K562 (cell line): ENCODE data around the gene NKD1. TPM values are rescaled to one million over a fixed set of nuclear protein-coding genes. Genes with fewer than 3 reads are reported as not detected.

Experiments
- ATAC-seq: fragments of 200-7000 bp; cut with Tn5 transposase; 3 replicates; pipeline ENCODE4 v1.9.1; 2020; ENCODE audit warnings: moderate library complexity
- BruUV-seq: library from RNA; stranded (reverse); fragments of 400-500 nt; replicated peaks from 2 replicates; lab custom pipeline; 2021; lab: Mats Ljungman, UMichigan
- CTCF ChIA-PET: fragments of 300-600 bp; formaldehyde crosslinking; extraction: SDS; loops from one replicate; lab custom pipeline; 2021; ENCODE audit warnings: low intra/inter-chr PET ratio; lab: Yijun Ruan, JAX
- POLR2A ChIA-PET: fragments of 300-600, 350-650 bp; sonication (Branson Sonifier 250); formaldehyde crosslinking; extraction: SDS; loops from one replicate; lab custom pipeline; 2021; ENCODE audit warnings: antibody characterized with exemption, inconsistent platforms; lab: Yijun Ruan, JAX
- DNase-seq, 4 experiments: peaks; one replicate each; pipeline versions ENCODE4 v3.0.0 to v3.0.0-alpha.2; 2011 to 2018; ENCODE audit warnings: low spot score in 3 of 4, mixed read lengths in 3 of 4; ENCODE audit errors: extremely low read depth in 1 of 4
- FAIRE-seq: peaks from 2 replicates; lab custom pipeline; 2011; peaks lifted over from hg19 to GRCh38; lab: Jason Lieb, UNC
- H2AFZ ChIP-seq: 2 replicates; pipeline ENCODE4 v1.6.0; 2011; ENCODE audit warnings: low read depth, low read length, control low read depth, inconsistent platforms
- H3K27ac ChIP-seq: fragments of 200-600 bp; 3 replicates; pipeline ENCODE4 v1.8.0; 2011; ENCODE audit warnings: low read depth, mild to moderate bottlenecking, control low read depth, inconsistent platforms, low read length, moderate library complexity, mixed read lengths; ENCODE audit errors: extremely low read depth
- H3K27me3 ChIP-seq, 2 experiments: fragments of 300-600 bp in 1 of 2; 2 replicates in 1 of 2; 3 replicates in 1 of 2; pipeline versions ENCODE4 v1.6.0 to v1.8.0; 2011; ENCODE audit warnings: inconsistent platforms in 2 of 2, low read length in 2 of 2, mild to moderate bottlenecking in 1 of 2, mixed read lengths in 1 of 2, moderate library complexity in 1 of 2; ENCODE audit not compliant: control insufficient read depth in 2 of 2, insufficient read depth in 2 of 2
- H3K36me3 ChIP-seq: fragments of 300-600 bp; 3 replicates; pipeline ENCODE4 v1.8.0; 2011; ENCODE audit warnings: mild to moderate bottlenecking, low read length, inconsistent platforms; ENCODE audit not compliant: control insufficient read depth, insufficient read depth
- H3K4me1 ChIP-seq, 2 experiments: fragments of 200-600 bp in 1 of 2; replicated peaks in 1 of 2; 2 replicates in 1 of 2; 3 replicates in 1 of 2; pipeline versions ENCODE4 v1.5.1 to v1.8.0; 2011; ENCODE audit warnings: inconsistent platforms in 2 of 2, low read length in 2 of 2, mild to moderate bottlenecking in 1 of 2, mixed read lengths in 1 of 2, moderate library complexity in 1 of 2; ENCODE audit not compliant: control insufficient read depth in 2 of 2, insufficient read depth in 2 of 2
- H3K4me2 ChIP-seq: 2 replicates; pipeline ENCODE4 v1.6.1; 2011; ENCODE audit warnings: low read length, control low read depth, inconsistent platforms, mixed read lengths; ENCODE audit not compliant: insufficient read depth
- H3K4me3 ChIP-seq: fragments of 200-600 bp; sonication (generic), shearing (Covaris generic); 2 replicates; pipeline ENCODE4 v1.5.1; 2016; ENCODE audit warnings: control low read depth, inconsistent platforms
- H3K79me2 ChIP-seq: fragments of 200-600 bp; 3 replicates; pipeline ENCODE4 v1.8.0; 2011; ENCODE audit warnings: low read length, inconsistent platforms; ENCODE audit not compliant: control insufficient read depth, insufficient read depth
- H3K9ac ChIP-seq, 2 experiments: 2 replicates each; pipeline versions ENCODE4 v1.6.0 to v1.6.1; 2011; ENCODE audit warnings: low read depth in 2 of 2, low read length in 2 of 2, control low read depth in 1 of 2, inconsistent platforms in 1 of 2, mild to moderate bottlenecking in 1 of 2, mixed read lengths in 1 of 2; ENCODE audit not compliant: insufficient read depth in 1 of 2
- H3K9me1 ChIP-seq: one replicate; pipeline ENCODE4 v1.6.0; 2011; ENCODE audit warnings: inconsistent platforms, mild to moderate bottlenecking, low read length, moderate library complexity; ENCODE audit not compliant: control insufficient read depth, insufficient read depth
- H3K9me3 ChIP-seq: replicated peaks from 2 replicates; pipeline ENCODE4 v1.5.1; 2011; ENCODE audit warnings: low read depth, low read length, inconsistent platforms; ENCODE audit not compliant: control insufficient read depth, insufficient read depth
- H4K20me1 ChIP-seq: replicated peaks from 2 replicates; pipeline ENCODE4 v1.6.1; 2011; ENCODE audit warnings: low read length, inconsistent platforms, mixed read lengths; ENCODE audit not compliant: control insufficient read depth, insufficient read depth
- FOXJ3 ChIP-seq: sonication (generic); formaldehyde crosslinking; IDR thresholded peaks from 2 replicates; pipeline ENCODE4 v1.4.0; 2020; ENCODE audit warnings: mild to moderate bottlenecking, missing genetic modification reagents
- GATAD2B ChIP-seq: fragments of 450-650 bp; IDR thresholded peaks from 2 replicates; pipeline ENCODE4 v1.6.1; 2017; ENCODE audit warnings: mild to moderate bottlenecking, borderline replicate concordance
- KDM2B ChIP-seq: fragments of 250-450 bp; sonication (Bioruptor Pico); IDR thresholded peaks from 2 replicates; pipeline ENCODE4 v1.8.0; 2021; ENCODE audit warnings: mild to moderate bottlenecking, moderate library complexity
- NCOA2 ChIP-seq, 2 experiments: fragments of 450-650 bp; IDR thresholded peaks; 2 replicates each; pipeline ENCODE4 v1.6.1; 2018; ENCODE audit warnings: mild to moderate bottlenecking in 2 of 2, moderate library complexity in 1 of 2; ENCODE audit not compliant: partially characterized antibody in 2 of 2
- RBBP5 ChIP-seq: fragments of 200-600 bp; sonication (generic); IDR thresholded peaks from 2 replicates; pipeline ENCODE4 v1.6.1; 2012; ENCODE audit warnings: borderline replicate concordance, mild to moderate bottlenecking, low read length, control low read depth, inconsistent platforms; ENCODE audit not compliant: insufficient read depth, poor library complexity, severe bottlenecking
- RNF219 ChIP-seq: fragments of 250-450 bp; sonication (Bioruptor Pico); IDR thresholded peaks from 2 replicates; pipeline ENCODE4 v1.5.0; 2022; ENCODE audit warnings: mild to moderate bottlenecking
- ZNF174 ChIP-seq: fragments of 250-450 bp; sonication (Bioruptor Pico); IDR thresholded peaks from 2 replicates; pipeline ENCODE4 v1.4.0; 2020; ENCODE audit warnings: mild to moderate bottlenecking
- ZNF384 ChIP-seq: IDR thresholded peaks from 2 replicates; pipeline ENCODE4 v1.6.1; 2012; ENCODE audit warnings: low read depth, low read length, improper control_type of control experiment
- WGBS: fragments of 100-300 bp; shearing (Covaris generic); methylation state at CpG from one replicate; pipeline ENCODE4 v1.1.6; 2016; ENCODE audit warnings: low coverage, mixed read lengths; ENCODE audit not compliant: insufficient coverage; ENCODE audit errors: missing lambda C conversion rate; 5-methylcytosine and 5-hydroxymethylcytosine counted together
- in situ Hi-C: fragments of 300-500 bp; cut with MboI; formaldehyde crosslinking; loops from 4 replicates; pipeline ENCODE4 v1.15.0; 2018; ENCODE audit warnings: inconsistent platforms, mixed read lengths
- intact Hi-C: fragments of 100-400 bp; cut with micrococcal nuclease; formaldehyde crosslinking; loops from 2 replicates; pipeline ENCODE4 v1.14.2; 2022
- polyA plus RNA-seq, 8 experiments: library from polyadenylated mRNA; depleted of rRNA in 4 of 8; stranded (reverse) in 5 of 8; unstranded in 3 of 8; fragments of >200 nt; fragmentation: Nextera tagmentation in 2 of 8; fragmentation: Illumina TruSeq in 1 of 8; extraction: Ambion mirVana in 2 of 8; extraction: Trizol in 1 of 8; gene quantifications; 2 replicates each; pipeline versions ENCODE4 v1.2.1 to v1.2.3, GENCODE V29; 2011 to 2014; ENCODE audit warnings: inconsistent platforms in 1 of 8, missing spikeins in 1 of 8
- total RNA-seq, 7 experiments: library from RNA; depleted of rRNA in 6 of 7; stranded (reverse); fragments of >200 nt in 6 of 7; fragmentation: Illumina TruSeq in 2 of 7; extraction: Trizol in 2 of 7; gene quantifications; 2 replicates each; pipeline versions ENCODE4 v1.2.1 to v1.2.3, GENCODE V29; 2011 to 2021; ENCODE audit warnings: low replicate concordance in 1 of 7
- TF ChIP-seq, protein P1 (sequence below), 2 experiments: fragments of 450-650 bp; IDR thresholded peaks; 2 replicates each; pipeline ENCODE4 v1.6.1; 2018; ENCODE audit warnings: mild to moderate bottlenecking in 2 of 2, low read depth in 1 of 2; ENCODE audit not compliant: partially characterized antibody in 2 of 2
- TF ChIP-seq, protein P2 (sequence below): sonication (generic); formaldehyde crosslinking; IDR thresholded peaks from 2 replicates; pipeline ENCODE4 v1.8.1; 2023; ENCODE audit warnings: mild to moderate bottlenecking, missing genetic modification reagents

NKD1 gene
- total and polyA plus RNA-seq, 9 of the 15 experiments (the other 6 are each of a cell fraction or from before 2014, with no cell fraction given), result under 0.01 to 0.24 (median 0.04) TPM; not detected in 2

DNA sequence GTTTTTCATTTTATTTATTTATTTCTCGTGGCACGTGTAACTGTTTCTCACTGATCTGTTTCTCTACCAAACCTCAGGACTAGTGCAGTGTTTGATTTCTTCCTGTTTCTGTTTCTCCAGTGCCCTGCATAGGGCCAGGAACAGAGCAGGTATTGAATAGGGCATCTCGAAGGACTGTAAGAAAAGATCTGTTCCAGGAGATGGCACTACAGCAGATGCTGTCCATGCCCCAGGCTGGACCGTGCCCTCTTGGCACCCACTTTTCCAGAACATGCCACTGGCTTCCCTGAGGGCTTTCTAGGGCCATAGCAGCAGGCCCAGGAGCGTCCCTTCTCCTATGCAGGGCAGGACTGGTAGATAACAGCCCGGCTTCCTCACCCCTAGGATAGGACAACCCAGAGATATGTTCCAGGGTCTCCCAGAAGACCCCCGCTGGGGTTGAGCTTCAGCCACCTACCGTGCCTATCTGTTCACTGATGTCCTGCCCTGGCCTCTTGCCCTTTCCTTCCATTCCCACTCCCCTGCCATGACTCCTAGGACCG, 128.6 kb downstream of the NKD1 start:
- DNase-seq, result no peak
- peaks cover 0 to 20% of the 10 kb centered on the region in 2 experiments; a peak in 2 of 5 replicates for H3K27me3 ChIP-seq
- H3K27ac ChIP-seq, result no peak overlapping the region
- FAIRE-seq, result no peak
- ChIA-PET POLR2A (interaction anchor here (1.2 kb wide), 1 partner anchor 10 kb away, joined by 4 read pairs; no protein-coding TSS in a partner anchor), CTCF (no interaction called here)
- H3K9me1 ChIP-seq, result no peaks in the 10 kb centered on the region
- intact Hi-C loops (no loop called here), in situ Hi-C loops (no loop called here)
- no peak overlapping the region for H3K4me2 ChIP-seq
- BruUV-seq, result no TSS peak
- H2AFZ ChIP-seq, result no peak overlapping the region
- ATAC-seq, result no peak
- no peaks in the 10 kb centered on the region for H3K36me3 ChIP-seq
- 3% methylated on average over 9 of the region's 9 CpGs for WGBS
- no peaks in the 10 kb centered on the region for H4K20me1 ChIP-seq
- TF ChIP-seq NCOA2 (IDR thresholded peaks at IDR 0.05; ENCODE audit: partially characterized antibody in 2 of 2) (no peak), RNF219 (CRISPR knock-in tag) (no peak), RBBP5 (no peak), GATAD2B (no peak), KDM2B (CRISPR knock-in tag) (no peak), FOXJ3 (CRISPR knock-in tag) (no peak), ZNF384 (no peak), ZNF174 (CRISPR knock-in tag) (no peak)
- TF ChIP-seq, protein P1, sequence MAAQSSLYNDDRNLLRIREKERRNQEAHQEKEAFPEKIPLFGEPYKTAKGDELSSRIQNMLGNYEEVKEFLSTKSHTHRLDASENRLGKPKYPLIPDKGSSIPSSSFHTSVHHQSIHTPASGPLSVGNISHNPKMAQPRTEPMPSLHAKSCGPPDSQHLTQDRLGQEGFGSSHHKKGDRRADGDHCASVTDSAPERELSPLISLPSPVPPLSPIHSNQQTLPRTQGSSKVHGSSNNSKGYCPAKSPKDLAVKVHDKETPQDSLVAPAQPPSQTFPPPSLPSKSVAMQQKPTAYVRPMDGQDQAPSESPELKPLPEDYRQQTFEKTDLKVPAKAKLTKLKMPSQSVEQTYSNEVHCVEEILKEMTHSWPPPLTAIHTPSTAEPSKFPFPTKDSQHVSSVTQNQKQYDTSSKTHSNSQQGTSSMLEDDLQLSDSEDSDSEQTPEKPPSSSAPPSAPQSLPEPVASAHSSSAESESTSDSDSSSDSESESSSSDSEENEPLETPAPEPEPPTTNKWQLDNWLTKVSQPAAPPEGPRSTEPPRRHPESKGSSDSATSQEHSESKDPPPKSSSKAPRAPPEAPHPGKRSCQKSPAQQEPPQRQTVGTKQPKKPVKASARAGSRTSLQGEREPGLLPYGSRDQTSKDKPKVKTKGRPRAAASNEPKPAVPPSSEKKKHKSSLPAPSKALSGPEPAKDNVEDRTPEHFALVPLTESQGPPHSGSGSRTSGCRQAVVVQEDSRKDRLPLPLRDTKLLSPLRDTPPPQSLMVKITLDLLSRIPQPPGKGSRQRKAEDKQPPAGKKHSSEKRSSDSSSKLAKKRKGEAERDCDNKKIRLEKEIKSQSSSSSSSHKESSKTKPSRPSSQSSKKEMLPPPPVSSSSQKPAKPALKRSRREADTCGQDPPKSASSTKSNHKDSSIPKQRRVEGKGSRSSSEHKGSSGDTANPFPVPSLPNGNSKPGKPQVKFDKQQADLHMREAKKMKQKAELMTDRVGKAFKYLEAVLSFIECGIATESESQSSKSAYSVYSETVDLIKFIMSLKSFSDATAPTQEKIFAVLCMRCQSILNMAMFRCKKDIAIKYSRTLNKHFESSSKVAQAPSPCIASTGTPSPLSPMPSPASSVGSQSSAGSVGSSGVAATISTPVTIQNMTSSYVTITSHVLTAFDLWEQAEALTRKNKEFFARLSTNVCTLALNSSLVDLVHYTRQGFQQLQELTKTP (IDR thresholded peaks at IDR 0.05; ENCODE audit: low read depth in 1 of 2, partially characterized antibody in 2 of 2), result no peak
- TF ChIP-seq, protein P2, sequence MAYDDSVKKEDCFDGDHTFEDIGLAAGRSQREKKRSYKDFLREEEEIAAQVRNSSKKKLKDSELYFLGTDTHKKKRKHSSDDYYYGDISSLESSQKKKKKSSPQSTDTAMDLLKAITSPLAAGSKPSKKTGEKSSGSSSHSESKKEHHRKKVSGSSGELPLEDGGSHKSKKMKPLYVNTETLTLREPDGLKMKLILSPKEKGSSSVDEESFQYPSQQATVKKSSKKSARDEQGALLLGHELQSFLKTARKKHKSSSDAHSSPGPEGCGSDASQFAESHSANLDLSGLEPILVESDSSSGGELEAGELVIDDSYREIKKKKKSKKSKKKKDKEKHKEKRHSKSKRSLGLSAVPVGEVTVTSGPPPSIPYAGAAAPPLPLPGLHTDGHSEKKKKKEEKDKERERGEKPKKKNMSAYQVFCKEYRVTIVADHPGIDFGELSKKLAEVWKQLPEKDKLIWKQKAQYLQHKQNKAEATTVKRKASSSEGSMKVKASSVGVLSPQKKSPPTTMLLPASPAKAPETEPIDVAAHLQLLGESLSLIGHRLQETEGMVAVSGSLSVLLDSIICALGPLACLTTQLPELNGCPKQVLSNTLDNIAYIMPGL (CRISPR knock-in tag), result no peak
- H3K9me3 ChIP-seq, result peaks cover 3% of the 10 kb centered on the region; the same call in 1 of the 2 replicates
- no peaks in the 10 kb centered on the region for H3K4me1 ChIP-seq
- no peaks in the 10 kb centered on the region for H3K79me2 ChIP-seq
- no peak overlapping the region for H3K4me3 ChIP-seq
- H3K9ac ChIP-seq, result no peak overlapping the region
